ENCODE results near the gene MRPS5. TPM values are rescaled to one million over a fixed set of nuclear protein-coding genes. Genes with fewer than 3 reads are reported as not detected.

Gene MRPS5
- total and polyA plus RNA-seq, 7 experiments from 2014 or later = 26.3 to 72.9 (median 41.5) TPM

GRCh38 chr2:95069465-95069864, 52.1 kb downstream of the MRPS5 start:
- H3K27me3 Mint-ChIP-seq = no peaks in the 10 kb centered on the region
- CTCF ChIA-PET = no interaction called here
- intact Hi-C loops (cut with micrococcal nuclease) = no loop called here
- no peaks in the 10 kb centered on the region for H3K9me3 ChIP-seq (ENCODE audit: control insufficient read depth in 2 of 3, low read length in 3 of 3)
- ATAC-seq (no peak), DNase-seq (no peak)
- no peaks in the 10 kb centered on the region for H3K36me3 ChIP-seq (ENCODE audit: control insufficient read depth in 2 of 3, insufficient read depth in 3 of 3, low read length in 3 of 3)
- peak overlapping the region in 3 of 9 donors; percentile 17 to 43 (median 25) for H3K27ac Mint-ChIP-seq
- H3K27ac ChIP-seq (ENCODE audit: low read depth, low read length) = no peak overlapping the region
- H3K4me3 ChIP-seq (ENCODE audit: low read length) = no peak overlapping the region
- POLR2A ChIA-PET = interaction anchor here (0.7 to 2.1 kb wide), 4 partner anchors 8 to 40 kb away, joined by 3 to 6 read pairs (median 4); no protein-coding TSS in a partner anchor
- no peak overlapping the region for H3K4me3 Mint-ChIP-seq
- peaks cover 4 to 41% (median 34%) of the 10 kb centered on the region in 7 donors for H3K4me1 Mint-ChIP-seq
- H3K36me3 Mint-ChIP-seq = peaks cover 0 to 23% (median 0%) of the 10 kb centered on the region in 5 donors
- H3K9me3 Mint-ChIP-seq = peaks cover 0 to 6% (median 0%) of the 10 kb centered on the region in 11 donors
- peaks cover 4 to 22% of the 10 kb centered on the region in 2 donors for H3K4me1 ChIP-seq (ENCODE audit: control insufficient read depth in 2 of 2, insufficient read depth in 2 of 2, low read length in 2 of 2)
- H3K27me3 ChIP-seq (ENCODE audit: control insufficient read depth in 2 of 2, insufficient read depth in 2 of 2, low read length in 2 of 2) = no peaks in the 10 kb centered on the region

- Histone ChIP-seq H3K27ac (ENCODE audit: low read depth, low read length) (no peak overlapping the region), H3K4me1 (ENCODE audit: control insufficient read depth in 2 of 2, insufficient read depth in 2 of 2, low read length in 2 of 2) (peaks cover 0 to 10% of the 10 kb centered on the region in 2 donors), H3K36me3 (ENCODE audit: control insufficient read depth in 2 of 3, insufficient read depth in 3 of 3, low read length in 3 of 3) (no peaks in the 10 kb centered on the region), H3K9me3 (ENCODE audit: control insufficient read depth in 2 of 3, low read length in 3 of 3) (no peaks in the 10 kb centered on the region), H3K4me3 (ENCODE audit: low read length) (no peak overlapping the region), H3K27me3 (ENCODE audit: control insufficient read depth in 2 of 2, insufficient read depth in 2 of 2, low read length in 2 of 2) (no peaks in the 10 kb centered on the region)
- POLR2A ChIA-PET = interaction anchor here (0.6 to 2.1 kb wide), 10 partner anchors 9 to 45 kb away, joined by 3 to 10 read pairs (median 5); no protein-coding TSS in a partner anchor
- DNase-seq = no peak
- no peak overlapping the region for H3K4me3 Mint-ChIP-seq
- peaks cover 6 to 39% (median 34%) of the 10 kb centered on the region in 7 donors for H3K4me1 Mint-ChIP-seq
- peaks cover 0 to 6% (median 0%) of the 10 kb centered on the region in 11 donors for H3K9me3 Mint-ChIP-seq
- H3K27me3 Mint-ChIP-seq = no peaks in the 10 kb centered on the region
- CTCF ChIA-PET = interaction anchor here (0.8 to 0.9 kb wide), 2 partner anchors 10 to 15 kb away, joined by 3 to 4 read pairs; no protein-coding TSS in a partner anchor
- intact Hi-C loops (cut with micrococcal nuclease) = no loop called here
- H3K27ac Mint-ChIP-seq = peak overlapping the region in 4 of 9 donors; percentile 9 to 74 (median 54)
- ATAC-seq = no peak
- H3K36me3 Mint-ChIP-seq = peaks cover 0 to 21% (median 0%) of the 10 kb centered on the region in 5 donors
These were observed 53.4 kb downstream of the MRPS5 start for GRCh38 chr2:95068256-95068655.

- H3K27ac Mint-ChIP-seq = peak overlapping the region; percentile 84 to 95 (median 90)
- ChIA-PET POLR2A (interaction anchor here (0.6 to 21.6 kb wide), 7 partner anchors 10 to 127 kb away, joined by 4 to 581 read pairs (median 15); partner anchors contain the start of gene MAL), CTCF (interaction anchor here (0.7 to 5.1 kb wide), 7 partner anchors 9 to 1477 kb away, joined by 4 to 91 read pairs (median 6); no protein-coding TSS in a partner anchor)
- peak overlapping the region; percentile 1 to 81 (median 76) for H3K4me3 Mint-ChIP-seq
- Histone ChIP-seq H3K4me3 (ENCODE audit: low read length) (peak overlapping the region; percentile 8), H3K27me3 (ENCODE audit: control insufficient read depth in 2 of 2, insufficient read depth in 2 of 2, low read length in 2 of 2) (no peaks in the 10 kb centered on the region), H3K4me1 (ENCODE audit: control insufficient read depth in 2 of 2, insufficient read depth in 2 of 2, low read length in 2 of 2) (peaks cover 0 to 24% of the 10 kb centered on the region in 2 donors), H3K27ac (ENCODE audit: low read depth, low read length) (peak overlapping the region; percentile 68), H3K9me3 (ENCODE audit: control insufficient read depth in 2 of 3, low read length in 3 of 3) (no peaks in the 10 kb centered on the region), H3K36me3 (ENCODE audit: control insufficient read depth in 2 of 3, insufficient read depth in 3 of 3, low read length in 3 of 3) (no peaks in the 10 kb centered on the region)
- H3K36me3 Mint-ChIP-seq = peaks cover 0 to 8% (median 0%) of the 10 kb centered on the region in 5 donors
- DNase-seq = no peak
- ATAC-seq = no peak
- peaks cover 0 to 2% (median 0%) of the 10 kb centered on the region in 11 donors for H3K9me3 Mint-ChIP-seq
- H3K27me3 Mint-ChIP-seq = no peaks in the 10 kb centered on the region
- peaks cover 24 to 52% (median 47%) of the 10 kb centered on the region in 7 donors for H3K4me1 Mint-ChIP-seq
- intact Hi-C loops (cut with micrococcal nuclease) = no loop called here
These were observed 58.3 kb downstream of the MRPS5 start for GRCh38 chr2:95063086-95063958.

GRCh38 chr2:95062242-95063085, 59.1 kb downstream of the MRPS5 start:
- ATAC-seq (no peak), DNase-seq (no peak)
- H3K27me3 Mint-ChIP-seq = no peaks in the 10 kb centered on the region
- H3K9me3 ChIP-seq (ENCODE audit: control insufficient read depth in 2 of 3, low read length in 3 of 3) = no peaks in the 10 kb centered on the region
- H3K27me3 ChIP-seq (ENCODE audit: control insufficient read depth in 2 of 2, insufficient read depth in 2 of 2, low read length in 2 of 2) = no peaks in the 10 kb centered on the region
- intact Hi-C loops (cut with micrococcal nuclease) = loop anchor here (1.0 kb wide), 2 partner anchors 9 to 12 kb away; no protein-coding TSS in a partner anchor
- ChIA-PET CTCF (interaction anchor here (1.1 to 5.1 kb wide), 7 partner anchors 9 to 53 kb away, joined by 3 to 91 read pairs (median 4); no protein-coding TSS in a partner anchor), POLR2A (interaction anchor here (0.6 to 21.6 kb wide), 9 partner anchors 9 to 126 kb away, joined by 4 to 581 read pairs (median 13); partner anchors contain the start of gene MAL)
- H3K36me3 Mint-ChIP-seq = peaks cover 0 to 4% (median 0%) of the 10 kb centered on the region in 5 donors
- H3K9me3 Mint-ChIP-seq = peaks cover 0 to 2% (median 0%) of the 10 kb centered on the region in 11 donors
- H3K4me1 Mint-ChIP-seq = peaks cover 24 to 58% (median 50%) of the 10 kb centered on the region in 7 donors
- H3K4me3 ChIP-seq (ENCODE audit: low read length) = peak overlapping the region; percentile 8
- peak overlapping the region; percentile 68 for H3K27ac ChIP-seq (ENCODE audit: low read depth, low read length)
- peak overlapping the region; percentile 42 to 81 (median 78) for H3K4me3 Mint-ChIP-seq
- H3K27ac Mint-ChIP-seq = peak overlapping the region; percentile 84 to 95 (median 90)
- H3K36me3 ChIP-seq (ENCODE audit: control insufficient read depth in 2 of 3, insufficient read depth in 3 of 3, low read length in 3 of 3) = no peaks in the 10 kb centered on the region
- H3K4me1 ChIP-seq (ENCODE audit: control insufficient read depth in 2 of 2, insufficient read depth in 2 of 2, low read length in 2 of 2) = peaks cover 0 to 24% of the 10 kb centered on the region in 2 donors

- peaks cover 0 to 4% (median 0%) of the 10 kb centered on the region in 5 donors for H3K36me3 Mint-ChIP-seq
- H3K27ac Mint-ChIP-seq = peak overlapping the region; percentile 84 to 95 (median 90)
- Histone ChIP-seq H3K4me1 (ENCODE audit: control insufficient read depth in 2 of 2, insufficient read depth in 2 of 2, low read length in 2 of 2) (peaks cover 0 to 28% of the 10 kb centered on the region in 2 donors), H3K36me3 (ENCODE audit: control insufficient read depth in 2 of 3, insufficient read depth in 3 of 3, low read length in 3 of 3) (no peaks in the 10 kb centered on the region), H3K27me3 (ENCODE audit: control insufficient read depth in 2 of 2, insufficient read depth in 2 of 2, low read length in 2 of 2) (no peaks in the 10 kb centered on the region), H3K27ac (ENCODE audit: low read depth, low read length) (peak overlapping the region; percentile 68), H3K4me3 (ENCODE audit: low read length) (no peak overlapping the region), H3K9me3 (ENCODE audit: control insufficient read depth in 2 of 3, low read length in 3 of 3) (no peaks in the 10 kb centered on the region)
- ChIA-PET CTCF (interaction anchor here (1.1 to 5.1 kb wide), 6 partner anchors 9 to 38 kb away, joined by 3 to 91 read pairs (median 6); no protein-coding TSS in a partner anchor), POLR2A (interaction anchor here (0.8 to 21.6 kb wide), 8 partner anchors 9 to 35 kb away, joined by 3 to 581 read pairs (median 14); partner anchors contain the start of gene MAL)
- H3K27me3 Mint-ChIP-seq = no peaks in the 10 kb centered on the region
- H3K9me3 Mint-ChIP-seq = peaks cover 0 to 2% (median 0%) of the 10 kb centered on the region in 11 donors
- ATAC-seq = peak; percentile 50
- intact Hi-C loops (cut with micrococcal nuclease) = loop anchor here (1.0 kb wide), 2 partner anchors 8 to 13 kb away; no protein-coding TSS in a partner anchor
- peak overlapping the region; percentile 41 to 81 (median 62) for H3K4me3 Mint-ChIP-seq
- peak in 1 of 9 donors; percentile 26 for DNase-seq
- H3K4me1 Mint-ChIP-seq = peaks cover 28 to 65% (median 56%) of the 10 kb centered on the region in 7 donors
These were observed 59.9 kb downstream of the MRPS5 start for GRCh38 chr2:95061601-95062183.
